ENCODE results near the gene CROCC. TPM values are rescaled to one million over a fixed set of nuclear protein-coding genes. Genes with fewer than 3 reads are reported as not detected.
"Not testable (repeated sequence)": the region's sequence is repeated elsewhere in the genome, so short reads cannot be mapped to it uniquely, and the experiment has no call there.

Gene CROCC
- total and polyA plus RNA-seq, 7 experiments from 2014 or later = 1.4 to 84.8 (median 61.9) TPM

DNA sequence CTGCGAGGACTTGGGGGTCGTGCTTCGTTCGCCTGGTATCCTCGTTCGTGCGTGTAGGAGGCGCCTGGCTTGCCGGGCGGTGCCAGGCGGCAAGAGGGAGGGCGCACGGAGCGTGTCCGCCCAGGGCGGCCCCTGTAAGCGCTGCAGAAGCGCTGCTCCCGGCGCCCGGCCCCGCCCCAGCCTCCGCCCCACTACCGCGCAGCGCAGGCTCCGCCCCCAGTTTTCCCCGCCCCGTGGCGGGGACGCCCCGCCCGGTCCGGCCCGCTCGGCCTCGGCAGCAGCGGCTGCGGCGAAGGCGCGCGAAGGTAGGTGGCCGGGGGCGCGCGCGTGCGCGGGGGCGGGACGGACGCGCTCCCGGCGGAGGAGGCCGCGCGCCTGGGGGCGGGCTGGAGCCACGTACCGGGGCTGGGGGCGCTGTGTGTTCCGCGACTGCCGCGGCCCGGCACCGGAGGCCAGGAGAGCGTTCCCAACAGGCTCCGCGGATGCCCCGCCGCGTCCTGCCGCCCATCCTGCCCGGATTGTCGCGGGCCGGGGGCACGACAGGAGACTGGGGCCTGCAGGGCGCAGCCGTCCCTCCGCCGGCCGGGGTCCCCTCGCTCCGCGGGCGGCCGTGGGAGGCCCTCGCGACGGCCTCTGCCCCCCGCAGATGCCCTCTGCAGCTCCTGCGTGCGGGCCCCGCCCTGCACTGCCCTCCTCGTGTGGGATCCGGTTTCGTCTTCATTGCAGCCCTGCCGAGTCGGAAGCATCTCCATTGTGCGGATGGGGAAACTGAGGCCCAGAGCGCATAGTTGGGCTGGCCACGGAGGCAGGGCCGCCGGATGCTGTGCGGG is 7.7 kb upstream of the CROCC start:
- intact Hi-C loops (cut with micrococcal nuclease) = loop anchor here (1.0 to 10.0 kb wide), 12 partner anchors 9 to 1297 kb away; partner anchors contain the start of genes SDHB (in 2 of the 2), ATP13A2 (in 1 of the 2), DDI2 (in 1 of the 2) and NBPF1 (in 1 of the 2)
- DNase-seq = peak; percentile 82 to 100 (median 90)
- ChIA-PET CTCF (no interaction called here), POLR2A (interaction anchor here (0.8 to 2.6 kb wide), 5 partner anchors 9 to 1081 kb away, joined by 3 to 21 read pairs (median 4); no protein-coding TSS in a partner anchor)
- Histone ChIP-seq H3K27me3 (ENCODE audit: control insufficient read depth in 2 of 2, insufficient read depth in 2 of 2, low read length in 2 of 2) (no peaks in the 10 kb centered on the region), H3K27ac (ENCODE audit: low read depth, low read length) (peak overlapping the region; percentile 82), H3K9me3 (ENCODE audit: control insufficient read depth in 2 of 3, low read length in 3 of 3) (no peaks in the 10 kb centered on the region), H3K4me1 (ENCODE audit: control insufficient read depth in 2 of 2, insufficient read depth in 2 of 2, low read length in 2 of 2) (peaks cover 10 to 11% of the 10 kb centered on the region in 2 donors), H3K36me3 (ENCODE audit: control insufficient read depth in 2 of 3, insufficient read depth in 3 of 3, low read length in 3 of 3) (no peaks in the 10 kb centered on the region), H3K4me3 (ENCODE audit: low read length) (peak overlapping the region; percentile 94)
- peak overlapping the region; percentile 72 to 91 (median 87) for H3K27ac Mint-ChIP-seq
- no peaks in the 10 kb centered on the region for H3K36me3 Mint-ChIP-seq
- H3K27me3 Mint-ChIP-seq = peaks cover 0 to 10% (median 0%) of the 10 kb centered on the region in 5 donors
- peak overlapping the region; percentile 82 to 92 (median 88) for H3K4me3 Mint-ChIP-seq
- H3K4me1 Mint-ChIP-seq = peaks cover 33 to 49% (median 44%) of the 10 kb centered on the region in 7 donors
- H3K9me3 Mint-ChIP-seq = no peaks in the 10 kb centered on the region
- peak; percentile 98 for ATAC-seq

GRCh38 chr1:16914928-16915626 is 6.7 kb upstream of the CROCC start:
- H3K9me3 ChIP-seq (ENCODE audit: control insufficient read depth in 2 of 3, low read length in 3 of 3); H3K27me3 ChIP-seq (ENCODE audit: control insufficient read depth in 2 of 2, insufficient read depth in 2 of 2, low read length in 2 of 2); H3K36me3 Mint-ChIP-seq; H3K4me3 ChIP-seq (ENCODE audit: low read length); DNase-seq; ATAC-seq; H3K27me3 Mint-ChIP-seq; H3K36me3 ChIP-seq (ENCODE audit: control insufficient read depth in 2 of 3, insufficient read depth in 3 of 3, low read length in 3 of 3); H3K9me3 Mint-ChIP-seq: not testable (repeated sequence)
- ChIA-PET CTCF (interaction anchor here (0.8 kb wide), 1 partner anchor 14 kb away, joined by 3 read pairs; no protein-coding TSS in a partner anchor), POLR2A (interaction anchor here (0.7 to 2.6 kb wide), 7 partner anchors 8 to 1082 kb away, joined by 3 to 21 read pairs (median 3); no protein-coding TSS in a partner anchor)
- peak overlapping the region; percentile 82 to 92 (median 87) for H3K4me3 Mint-ChIP-seq
- Histone ChIP-seq H3K27ac (ENCODE audit: low read depth, low read length) (peak overlapping the region; percentile 82), H3K4me1 (ENCODE audit: control insufficient read depth in 2 of 2, insufficient read depth in 2 of 2, low read length in 2 of 2) (peaks cover 10 to 11% of the 10 kb centered on the region in 2 donors)
- peak overlapping the region; percentile 63 to 91 (median 86) for H3K27ac Mint-ChIP-seq
- H3K4me1 Mint-ChIP-seq = peaks cover 31 to 48% (median 41%) of the 10 kb centered on the region in 7 donors
- intact Hi-C loops (cut with micrococcal nuclease) = loop anchor here (1.0 to 10.0 kb wide), 11 partner anchors 25 to 1298 kb away; partner anchors contain the start of genes ATP13A2 (in 1 of the 2), DDI2 (in 1 of the 2), NBPF1 (in 1 of the 2) and NECAP2 (in 1 of the 2)

- Histone ChIP-seq H3K27me3 (ENCODE audit: control insufficient read depth in 2 of 2, insufficient read depth in 2 of 2, low read length in 2 of 2) (no peaks in the 10 kb centered on the region), H3K36me3 (ENCODE audit: control insufficient read depth in 2 of 3, insufficient read depth in 3 of 3, low read length in 3 of 3) (no peaks in the 10 kb centered on the region), H3K9me3 (ENCODE audit: control insufficient read depth in 2 of 3, low read length in 3 of 3) (no peaks in the 10 kb centered on the region), H3K27ac (ENCODE audit: low read depth, low read length) (peak overlapping the region; percentile 82), H3K4me1 (ENCODE audit: control insufficient read depth in 2 of 2, insufficient read depth in 2 of 2, low read length in 2 of 2) (peaks cover 10 to 11% of the 10 kb centered on the region in 2 donors), H3K4me3 (ENCODE audit: low read length) (no peak overlapping the region)
- no peaks in the 10 kb centered on the region for H3K36me3 Mint-ChIP-seq
- peaks cover 0 to 8% (median 0%) of the 10 kb centered on the region in 5 donors for H3K27me3 Mint-ChIP-seq
- H3K27ac Mint-ChIP-seq = peak overlapping the region in 8 of 9 donors; percentile 63 to 91 (median 86)
- H3K4me3 Mint-ChIP-seq = peak overlapping the region in 9 of 10 donors; percentile 82 to 88 (median 87)
- peak in 1 of 9 donors; percentile 8 for DNase-seq
- no peak for ATAC-seq
- intact Hi-C loops (cut with micrococcal nuclease) = loop anchor here in 1 of 2 donors (2.0 to 10.0 kb wide), 4 partner anchors 45 to 941 kb away; partner anchors contain the start of genes NBPF1 and ZBTB17
- no peaks in the 10 kb centered on the region for H3K9me3 Mint-ChIP-seq
- H3K4me1 Mint-ChIP-seq = peaks cover 31 to 48% (median 41%) of the 10 kb centered on the region in 7 donors
- ChIA-PET CTCF (interaction anchor here (0.8 kb wide), 1 partner anchor 13 kb away, joined by 3 read pairs; no protein-coding TSS in a partner anchor), POLR2A (interaction anchor here (0.6 to 2.6 kb wide), 4 partner anchors 11 to 501 kb away, joined by 3 to 21 read pairs (median 6); no protein-coding TSS in a partner anchor)
Measured at GRCh38 chr1:16915627-16915973, 6.1 kb upstream of the CROCC start.

GRCh38 chr1:16916036-16916880 is 5.5 kb upstream of the CROCC start:
- POLR2A ChIA-PET = interaction anchor here (0.6 to 2.6 kb wide), 4 partner anchors 11 to 502 kb away, joined by 3 to 21 read pairs (median 6); no protein-coding TSS in a partner anchor

GRCh38 chr1:16918371-16918770 is 3.4 kb upstream of the CROCC start:
- H3K36me3 ChIP-seq (ENCODE audit: control insufficient read depth in 2 of 3, insufficient read depth in 3 of 3, low read length in 3 of 3) = no peaks in the 10 kb centered on the region
- H3K27ac ChIP-seq (ENCODE audit: low read depth, low read length) = no peak overlapping the region
- no peak for DNase-seq
- H3K4me1 Mint-ChIP-seq = peaks cover 28 to 55% (median 45%) of the 10 kb centered on the region in 7 donors
- no peaks in the 10 kb centered on the region for H3K36me3 Mint-ChIP-seq
- H3K9me3 Mint-ChIP-seq = no peaks in the 10 kb centered on the region
- no peak overlapping the region for H3K4me3 Mint-ChIP-seq
- ATAC-seq = no peak
- intact Hi-C loops (cut with micrococcal nuclease) = loop anchor here in 1 of 2 donors (10.0 kb wide), 3 partner anchors 304 to 944 kb away; partner anchors contain the start of genes NBPF1 and ZBTB17
- H3K27me3 Mint-ChIP-seq = peaks cover 0 to 6% (median 0%) of the 10 kb centered on the region in 5 donors
- peak overlapping the region in 1 of 9 donors; percentile 41 for H3K27ac Mint-ChIP-seq
- no peak overlapping the region for H3K4me3 ChIP-seq (ENCODE audit: low read length)
- POLR2A ChIA-PET = no interaction called here
- no peaks in the 10 kb centered on the region for H3K9me3 ChIP-seq (ENCODE audit: control insufficient read depth in 2 of 3, low read length in 3 of 3)
- H3K4me1 ChIP-seq (ENCODE audit: control insufficient read depth in 2 of 2, insufficient read depth in 2 of 2, low read length in 2 of 2) = peaks cover 14 to 16% of the 10 kb centered on the region in 2 donors
- CTCF ChIA-PET = interaction anchor here (0.6 to 0.7 kb wide), 2 partner anchors 231 to 670 kb away, joined by 3 read pairs; no protein-coding TSS in a partner anchor
- no peaks in the 10 kb centered on the region for H3K27me3 ChIP-seq (ENCODE audit: control insufficient read depth in 2 of 2, insufficient read depth in 2 of 2, low read length in 2 of 2)

More at GRCh38 chr1:16916036-16916880, 5.5 kb upstream of the CROCC start:
- CTCF ChIA-PET = interaction anchor here (0.8 kb wide), 1 partner anchor 13 kb away, joined by 3 read pairs; no protein-coding TSS in a partner anchor
- H3K36me3 ChIP-seq (ENCODE audit: control insufficient read depth in 2 of 3, insufficient read depth in 3 of 3, low read length in 3 of 3); H3K36me3 Mint-ChIP-seq; H3K9me3 ChIP-seq (ENCODE audit: control insufficient read depth in 2 of 3, low read length in 3 of 3); H3K27ac ChIP-seq (ENCODE audit: low read depth, low read length); H3K9me3 Mint-ChIP-seq; H3K4me3 ChIP-seq (ENCODE audit: low read length); H3K27me3 Mint-ChIP-seq; ATAC-seq; H3K27me3 ChIP-seq (ENCODE audit: control insufficient read depth in 2 of 2, insufficient read depth in 2 of 2, low read length in 2 of 2): not testable (repeated sequence)
- Mint-ChIP-seq H3K4me3 (peak overlapping the region in 7 of 10 donors; percentile 0 to 84 (median 25)), H3K4me1 (peaks cover 31 to 52% (median 46%) of the 10 kb centered on the region in 7 donors), H3K27ac (peak overlapping the region in 7 of 9 donors; percentile 1 to 90 (median 82))
- intact Hi-C loops (cut with micrococcal nuclease) = loop anchor here in 1 of 2 donors (10.0 kb wide), 3 partner anchors 301 to 941 kb away; partner anchors contain the start of genes NBPF1 and ZBTB17
- peaks cover 10 to 13% of the 10 kb centered on the region in 2 donors for H3K4me1 ChIP-seq (ENCODE audit: control insufficient read depth in 2 of 2, insufficient read depth in 2 of 2, low read length in 2 of 2)
- DNase-seq = peak in 1 of 9 donors; percentile 7
